K562 (cell line): ENCODE measurements around the gene SERPINB7. TPM values are rescaled to one million over a fixed set of nuclear protein-coding genes. Genes with fewer than 3 reads are reported as not detected.

Experiments used
- ATAC-seq: fragments of 200-7000 bp; cut with Tn5 transposase; 3 replicates; pipeline ENCODE4 v1.9.1; 2020; ENCODE audit warnings: moderate library complexity
- BruUV-seq: library from RNA; stranded (reverse); fragments of 400-500 nt; replicated peaks from 2 replicates; lab custom pipeline; 2021; lab: Mats Ljungman, UMichigan
- CTCF ChIA-PET: fragments of 300-600 bp; formaldehyde crosslinking; extraction: SDS; loops from one replicate; lab custom pipeline; 2021; ENCODE audit warnings: low intra/inter-chr PET ratio; lab: Yijun Ruan, JAX
- POLR2A ChIA-PET: fragments of 300-600, 350-650 bp; sonication (Branson Sonifier 250); formaldehyde crosslinking; extraction: SDS; loops from one replicate; lab custom pipeline; 2021; ENCODE audit warnings: antibody characterized with exemption, inconsistent platforms; lab: Yijun Ruan, JAX
- DNase-seq, 4 experiments: peaks; one replicate each; pipeline versions ENCODE4 v3.0.0 to v3.0.0-alpha.2; 2011 to 2018; ENCODE audit warnings: low spot score in 3 of 4, mixed read lengths in 3 of 4; ENCODE audit errors: extremely low read depth in 1 of 4
- FAIRE-seq: peaks from 2 replicates; lab custom pipeline; 2011; peaks lifted over from hg19 to GRCh38; lab: Jason Lieb, UNC
- H2AFZ ChIP-seq: 2 replicates; pipeline ENCODE4 v1.6.0; 2011; ENCODE audit warnings: low read depth, low read length, control low read depth, inconsistent platforms
- H3K27ac ChIP-seq: fragments of 200-600 bp; 3 replicates; pipeline ENCODE4 v1.8.0; 2011; ENCODE audit warnings: low read depth, mild to moderate bottlenecking, control low read depth, inconsistent platforms, low read length, moderate library complexity, mixed read lengths; ENCODE audit errors: extremely low read depth
- H3K27me3 ChIP-seq, 2 experiments: fragments of 300-600 bp in 1 of 2; 2 replicates in 1 of 2; 3 replicates in 1 of 2; pipeline versions ENCODE4 v1.6.0 to v1.8.0; 2011; ENCODE audit warnings: inconsistent platforms in 2 of 2, low read length in 2 of 2, mild to moderate bottlenecking in 1 of 2, mixed read lengths in 1 of 2, moderate library complexity in 1 of 2; ENCODE audit not compliant: control insufficient read depth in 2 of 2, insufficient read depth in 2 of 2
- H3K36me3 ChIP-seq: fragments of 300-600 bp; 3 replicates; pipeline ENCODE4 v1.8.0; 2011; ENCODE audit warnings: mild to moderate bottlenecking, low read length, inconsistent platforms; ENCODE audit not compliant: control insufficient read depth, insufficient read depth
- H3K4me1 ChIP-seq, 2 experiments: fragments of 200-600 bp in 1 of 2; replicated peaks in 1 of 2; 2 replicates in 1 of 2; 3 replicates in 1 of 2; pipeline versions ENCODE4 v1.5.1 to v1.8.0; 2011; ENCODE audit warnings: inconsistent platforms in 2 of 2, low read length in 2 of 2, mild to moderate bottlenecking in 1 of 2, mixed read lengths in 1 of 2, moderate library complexity in 1 of 2; ENCODE audit not compliant: control insufficient read depth in 2 of 2, insufficient read depth in 2 of 2
- H3K4me2 ChIP-seq: 2 replicates; pipeline ENCODE4 v1.6.1; 2011; ENCODE audit warnings: low read length, control low read depth, inconsistent platforms, mixed read lengths; ENCODE audit not compliant: insufficient read depth
- H3K4me3 ChIP-seq: fragments of 200-600 bp; sonication (generic), shearing (Covaris generic); 2 replicates; pipeline ENCODE4 v1.5.1; 2016; ENCODE audit warnings: control low read depth, inconsistent platforms
- H3K79me2 ChIP-seq: fragments of 200-600 bp; 3 replicates; pipeline ENCODE4 v1.8.0; 2011; ENCODE audit warnings: low read length, inconsistent platforms; ENCODE audit not compliant: control insufficient read depth, insufficient read depth
- H3K9ac ChIP-seq, 2 experiments: 2 replicates each; pipeline versions ENCODE4 v1.6.0 to v1.6.1; 2011; ENCODE audit warnings: low read depth in 2 of 2, low read length in 2 of 2, control low read depth in 1 of 2, inconsistent platforms in 1 of 2, mild to moderate bottlenecking in 1 of 2, mixed read lengths in 1 of 2; ENCODE audit not compliant: insufficient read depth in 1 of 2
- H3K9me1 ChIP-seq: one replicate; pipeline ENCODE4 v1.6.0; 2011; ENCODE audit warnings: inconsistent platforms, mild to moderate bottlenecking, low read length, moderate library complexity; ENCODE audit not compliant: control insufficient read depth, insufficient read depth
- H3K9me3 ChIP-seq: replicated peaks from 2 replicates; pipeline ENCODE4 v1.5.1; 2011; ENCODE audit warnings: low read depth, low read length, inconsistent platforms; ENCODE audit not compliant: control insufficient read depth, insufficient read depth
- H4K20me1 ChIP-seq: replicated peaks from 2 replicates; pipeline ENCODE4 v1.6.1; 2011; ENCODE audit warnings: low read length, inconsistent platforms, mixed read lengths; ENCODE audit not compliant: control insufficient read depth, insufficient read depth
- AFF1 ChIP-seq, 2 experiments: fragments of 450-650 bp; IDR thresholded peaks; 2 replicates each; pipeline ENCODE4 v1.6.1; 2018; ENCODE audit warnings: mild to moderate bottlenecking in 2 of 2, low read depth in 1 of 2; ENCODE audit not compliant: partially characterized antibody in 2 of 2
- CBX5 ChIP-seq: IDR thresholded peaks from 2 replicates; pipeline ENCODE4 v1.6.1; 2014; ENCODE audit warnings: low read depth, borderline replicate concordance
- COPS2 ChIP-seq: fragments of 450-650 bp; conservative IDR thresholded peaks from 2 replicates; pipeline ENCODE4 v1.6.1; 2016; ENCODE audit warnings: mild to moderate bottlenecking, moderate library complexity
- DEAF1 ChIP-seq: fragments of 450-650 bp; formaldehyde crosslinking; IDR thresholded peaks from 2 replicates; pipeline ENCODE4 v1.4.0; 2020; ENCODE audit warnings: mild to moderate bottlenecking, moderate library complexity
- FOS ChIP-seq: IDR thresholded peaks from 3 replicates; pipeline ENCODE4 v1.6.1; 2011; ENCODE audit not compliant: insufficient read length; ENCODE audit errors: extremely low read depth
- GTF2F1 ChIP-seq: IDR thresholded peaks from 2 replicates; pipeline ENCODE4 v1.6.1; 2011; ENCODE audit warnings: low read depth, low read length, improper control_type of control experiment
- HDAC6 ChIP-seq: IDR thresholded peaks from 2 replicates; pipeline ENCODE4 v1.6.1; 2012; ENCODE audit warnings: low read depth, mild to moderate bottlenecking, control low read depth, inconsistent platforms, low read length, moderate library complexity
- HMG20B ChIP-seq: fragments of 250-450 bp; sonication (Bioruptor Pico); IDR thresholded peaks from 2 replicates; pipeline ENCODE4 v1.5.0; 2021; ENCODE audit warnings: mild to moderate bottlenecking
- KLF10 ChIP-seq: fragments of 250-450 bp; sonication (Bioruptor Pico); IDR thresholded peaks from 2 replicates; pipeline ENCODE4 v1.6.1; 2021; ENCODE audit warnings: matching md5 sums
- L3MBTL2 ChIP-seq: fragments of 450-650 bp; IDR thresholded peaks from 2 replicates; pipeline ENCODE4 v1.6.1; 2016; ENCODE audit warnings: mild to moderate bottlenecking, moderate library complexity
- POLR2A ChIP-seq: fragments of 450-650 bp; conservative IDR thresholded peaks from 2 replicates; pipeline ENCODE4 v1.6.1; 2016
- PTTG1 ChIP-seq: fragments of 450-650 bp; IDR thresholded peaks from 2 replicates; pipeline ENCODE4 v1.6.1; 2016; ENCODE audit warnings: low read depth, mild to moderate bottlenecking, missing genetic modification characterization, missing compliant biosample characterization
- SRSF9 ChIP-seq: fragments of 200-400 bp; formaldehyde crosslinking; IDR thresholded peaks from 2 replicates; pipeline ENCODE4 v1.6.1; 2017; ENCODE audit warnings: low read depth, low read length, borderline replicate concordance
- XRCC4 ChIP-seq: IDR thresholded peaks from one replicate; pipeline ENCODE4 v1.6.1; 2011; ENCODE audit not compliant: insufficient read depth, insufficient read length; ENCODE audit errors: extremely low read depth
- YY1 ChIP-seq, 3 experiments: IDR thresholded peaks; 2 replicates each; pipeline ENCODE4 v1.6.1; 2011; ENCODE audit warnings: low read length in 2 of 3, mild to moderate bottlenecking in 2 of 3, moderate library complexity in 2 of 3, borderline replicate concordance in 1 of 3, control low read depth in 1 of 3, low read depth in 1 of 3; ENCODE audit not compliant: insufficient read depth in 3 of 3, insufficient replicate concordance in 2 of 3, control insufficient read depth in 1 of 3, insufficient read length in 1 of 3; ENCODE audit errors: extremely low read depth in 1 of 3
- in situ Hi-C: fragments of 300-500 bp; cut with MboI; formaldehyde crosslinking; loops from 4 replicates; pipeline ENCODE4 v1.15.0; 2018; ENCODE audit warnings: inconsistent platforms, mixed read lengths
- intact Hi-C: fragments of 100-400 bp; cut with micrococcal nuclease; formaldehyde crosslinking; loops from 2 replicates; pipeline ENCODE4 v1.14.2; 2022
- polyA plus RNA-seq, 8 experiments: library from polyadenylated mRNA; depleted of rRNA in 4 of 8; stranded (reverse) in 5 of 8; unstranded in 3 of 8; fragments of >200 nt; fragmentation: Nextera tagmentation in 2 of 8; fragmentation: Illumina TruSeq in 1 of 8; extraction: Ambion mirVana in 2 of 8; extraction: Trizol in 1 of 8; gene quantifications; 2 replicates each; pipeline versions ENCODE4 v1.2.1 to v1.2.3, GENCODE V29; 2011 to 2014; ENCODE audit warnings: inconsistent platforms in 1 of 8, missing spikeins in 1 of 8
- total RNA-seq, 7 experiments: library from RNA; depleted of rRNA in 6 of 7; stranded (reverse); fragments of >200 nt in 6 of 7; fragmentation: Illumina TruSeq in 2 of 7; extraction: Trizol in 2 of 7; gene quantifications; 2 replicates each; pipeline versions ENCODE4 v1.2.1 to v1.2.3, GENCODE V29; 2011 to 2021; ENCODE audit warnings: low replicate concordance in 1 of 7

The SERPINB7 gene
- total and polyA plus RNA-seq, 9 of the 15 experiments (the other 6 are each of a cell fraction or from before 2014, with no cell fraction given) = not detected

DNA sequence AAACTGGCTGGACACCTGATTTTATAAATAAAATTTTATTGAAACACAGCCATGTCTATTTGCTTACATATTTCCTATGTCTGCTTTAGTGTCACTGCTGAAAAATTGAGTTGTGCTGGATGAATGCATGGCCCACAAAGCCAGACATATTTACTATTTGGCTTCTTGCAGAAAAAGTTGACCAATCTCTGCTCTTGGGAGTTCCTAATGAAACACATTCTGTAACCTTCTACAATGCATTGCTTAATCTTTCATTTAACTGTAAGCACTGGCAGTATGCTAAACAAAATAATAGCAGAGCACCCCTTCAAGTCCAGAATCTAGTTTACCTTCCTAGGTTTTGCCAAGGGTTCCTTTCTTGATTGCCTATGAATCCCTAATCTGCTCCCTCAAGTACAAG is 17.7 kb upstream of the SERPINB7 start:
- Histone ChIP-seq H3K79me2 (no peaks in the 10 kb centered on the region), H3K4me3 (no peak overlapping the region), H2AFZ (no peak overlapping the region), H3K4me2 (no peak overlapping the region), H3K9me3 (no peaks in the 10 kb centered on the region), H4K20me1 (no peaks in the 10 kb centered on the region), H3K4me1 (no peaks in the 10 kb centered on the region), H3K9ac (no peak overlapping the region), H3K9me1 (no peaks in the 10 kb centered on the region), H3K36me3 (no peaks in the 10 kb centered on the region), H3K27me3 (no peaks in the 10 kb centered on the region), H3K27ac (no peak overlapping the region)
- TF ChIP-seq L3MBTL2 (no peak), COPS2 (no peak), POLR2A (no peak), HMG20B (CRISPR knock-in tag) (no peak), PTTG1 (tag) (no peak), YY1 (IDR thresholded peaks at IDR 0.05; ENCODE audit: borderline replicate concordance in 1 of 3, control insufficient read depth in 1 of 3, extremely low read depth in 1 of 3, insufficient read depth in 3 of 3, insufficient read length in 1 of 3, insufficient replicate concordance in 2 of 3, low read depth in 1 of 3, low read length in 2 of 3) (no peak), AFF1 (IDR thresholded peaks at IDR 0.05; ENCODE audit: low read depth in 1 of 2, partially characterized antibody in 2 of 2) (no peak), SRSF9 (no peak), HDAC6 (no peak), DEAF1 (no peak), GTF2F1 (no peak), CBX5 (no peak), XRCC4 (no peak), FOS (no peak), KLF10 (CRISPR knock-in tag) (no peak)
- no TSS peak for BruUV-seq
- DNase-seq (no peak), ATAC-seq (no peak), FAIRE-seq (no peak)
- in situ Hi-C loops = no loop called here
- CTCF ChIA-PET = no interaction called here
- intact Hi-C loops = no loop called here
- POLR2A ChIA-PET = no interaction called here
